M059J (cell line): ENCODE results near the gene MEIKIN. TPM values are rescaled to one million over a fixed set of nuclear protein-coding genes. Genes with fewer than 3 reads are reported as not detected.
A peak's percentile ranks its signal among the peaks of the same experiment; 100 is the strongest.

Experiments
- DNase-seq: peaks from one replicate; pipeline ENCODE4 v3.0.0-alpha.2; 2012; ENCODE audit warnings: low read depth
- total RNA-seq: library from RNA; depleted of rRNA; stranded (reverse); fragments of >200 nt; shearing (Covaris generic); gene quantifications from 2 replicates; pipeline ENCODE4 v1.2.3, GENCODE V29; 2014; rRNA removed

Gene MEIKIN
- total RNA-seq, 1 experiment from 2014 or later, result not detected

DNA sequence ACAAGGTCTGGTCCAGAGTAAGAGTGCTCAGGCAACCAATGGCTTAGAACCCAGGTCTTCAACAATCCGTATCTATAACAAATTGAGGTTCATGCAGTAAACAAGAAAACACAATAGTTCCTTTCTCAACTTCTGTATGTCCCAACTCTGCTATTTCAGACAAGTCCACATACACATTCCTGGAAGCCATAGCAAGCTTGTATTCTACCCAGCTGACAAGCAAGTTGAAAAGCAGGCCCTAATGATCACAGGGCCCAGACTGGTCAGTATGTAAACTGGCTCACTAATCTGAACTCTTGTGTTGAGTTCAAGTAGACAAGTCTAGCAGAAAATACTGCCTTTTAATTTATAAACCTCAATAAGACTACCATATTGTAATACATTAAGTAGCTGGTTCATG lies 175.5 kb downstream of the MEIKIN start:
- no peak for DNase-seq

GRCh38 chr5:131769336-131769735 lies 176.1 kb downstream of the MEIKIN start:
- peak; percentile 25 for DNase-seq

DNA sequence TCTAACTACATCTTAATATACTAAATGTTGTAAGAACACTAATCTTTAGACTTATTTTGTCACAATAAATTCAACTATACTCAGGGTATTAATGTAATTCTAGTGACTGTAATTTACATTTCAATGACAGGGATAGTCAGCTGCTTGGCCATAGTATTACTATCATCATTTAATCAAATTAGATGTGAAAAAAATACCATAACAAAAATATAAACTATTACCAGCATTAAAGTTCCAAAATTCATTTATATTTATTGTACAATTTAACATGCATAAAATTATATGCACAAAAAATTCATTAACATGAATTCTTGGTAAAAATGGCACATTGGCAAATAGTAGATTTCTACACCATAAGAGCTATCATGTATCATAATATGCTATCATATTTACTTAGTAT lies 177.6 kb downstream of the MEIKIN start:
- DNase-seq, result no peak

DNA sequence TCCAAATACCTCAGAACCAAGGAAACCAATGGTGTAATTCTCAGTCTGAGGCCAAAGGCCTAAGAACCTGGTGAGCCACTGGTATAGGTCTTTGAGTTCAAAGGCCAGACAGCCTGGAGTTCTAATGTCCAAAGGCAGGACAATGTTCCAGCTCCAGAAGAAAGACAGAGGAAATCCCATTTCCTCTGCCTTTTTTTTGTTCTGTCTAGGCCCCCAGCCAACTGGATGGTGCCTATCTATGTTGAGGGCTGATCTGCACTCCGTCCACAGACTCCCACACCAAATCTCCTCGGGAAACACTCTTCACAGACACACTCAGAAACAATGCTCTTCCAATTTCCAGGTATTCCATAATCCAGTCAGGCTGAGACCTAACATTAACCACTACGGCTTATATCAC lies 178.8 kb downstream of the MEIKIN start:
- DNase-seq, result no peak

DNA sequence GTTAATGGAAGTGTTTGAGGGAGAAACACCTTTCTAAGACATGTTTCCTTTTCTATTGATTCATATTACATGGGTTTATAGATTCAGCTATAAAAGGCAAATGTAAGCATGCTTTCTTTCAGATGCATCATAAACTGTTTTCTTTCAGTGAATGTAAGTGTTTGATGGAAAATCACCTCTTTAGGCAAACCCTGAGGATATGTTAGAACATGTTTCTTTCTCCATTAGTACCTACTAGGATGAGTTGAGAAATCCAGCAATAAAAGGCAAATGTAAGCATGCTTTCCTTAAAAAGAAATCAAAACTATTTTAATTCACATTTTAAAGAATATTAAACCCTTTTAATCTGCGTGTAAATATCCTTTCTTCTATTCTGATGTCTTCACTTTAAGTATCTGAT lies 180.2 kb downstream of the MEIKIN start:
- DNase-seq, result no peak

- DNase-seq, result no peak
These were observed 181.5 kb downstream of the MEIKIN start for GRCh38 chr5:131763968-131764367.

- DNase-seq, result no peak
These were observed 184.7 kb downstream of the MEIKIN start for GRCh38 chr5:131760793-131761192.

DNA sequence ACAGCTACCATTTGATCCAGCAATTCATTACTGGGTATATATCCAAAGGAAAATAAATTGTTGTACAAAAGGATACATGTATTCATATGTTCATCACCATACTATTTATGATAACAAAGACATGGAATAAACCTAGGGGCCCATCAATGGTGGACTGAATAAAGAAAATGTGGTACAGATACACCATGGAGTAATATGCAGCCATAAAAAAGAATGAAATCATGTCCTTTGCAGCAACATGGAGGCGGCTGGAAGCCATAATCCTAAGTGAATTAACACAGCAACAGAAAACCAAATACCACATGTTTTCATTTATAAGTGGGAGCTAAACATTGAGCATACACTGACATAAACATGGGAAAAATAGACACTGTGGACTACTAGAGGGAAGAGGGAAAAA lies 185.8 kb downstream of the MEIKIN start:
- DNase-seq, result no peak

GRCh38 chr5:131758520-131758900 lies 187.0 kb downstream of the MEIKIN start:
- no peak for DNase-seq

DNA sequence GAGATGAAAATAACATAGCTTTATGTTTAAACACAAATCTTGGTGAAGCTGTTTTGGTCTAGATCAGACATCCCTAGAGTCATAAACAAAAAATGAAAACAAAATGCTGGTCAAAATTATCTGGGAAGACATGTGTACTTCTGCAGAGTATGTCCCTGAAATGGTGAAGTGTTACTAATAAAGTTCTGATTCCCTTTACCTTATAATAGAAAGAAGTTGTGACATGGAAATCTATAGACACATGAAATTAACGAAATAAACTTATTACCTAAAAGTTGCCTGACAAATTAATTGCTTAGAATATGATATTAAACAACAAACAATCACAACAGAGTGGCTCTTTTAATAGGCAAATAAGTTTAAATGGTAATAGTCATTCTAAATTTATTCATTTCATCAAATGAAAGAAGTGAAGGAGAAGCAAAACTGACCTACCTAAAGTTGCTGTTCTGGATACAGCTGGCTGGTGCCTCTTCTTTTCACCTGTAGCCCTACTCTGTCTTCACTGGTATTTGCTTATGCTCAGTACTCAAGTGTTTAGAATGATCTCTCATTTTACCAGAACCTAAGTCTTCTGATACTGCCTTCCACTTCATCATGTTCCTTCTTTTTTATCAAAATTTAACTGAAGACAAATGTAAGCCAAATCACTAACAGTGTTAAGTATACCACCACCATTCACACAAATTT lies 187.5 kb downstream of the MEIKIN start:
- no peak for DNase-seq

Other genes starting within 250 kb of the MEIKIN start
- 20.1 and 26.4 TPM in 2 replicates for gene FNIP1, start 148.6 kb downstream of the MEIKIN start, total RNA-seq
- not detected in 2 replicates for gene ACSL6, start 66.0 kb upstream of the MEIKIN start, total RNA-seq
- gene IL3, start 115.0 kb upstream of the MEIKIN start, total RNA-seq, result not detected in 2 replicates
- 6.3 and 16.8 TPM in 2 replicates for gene CSF2, start 128.1 kb upstream of the MEIKIN start, total RNA-seq